ENCODE measurements around the gene NOL7. TPM values are rescaled to one million over a fixed set of nuclear protein-coding genes. Genes with fewer than 3 reads are reported as not detected.

NOL7 gene
- total RNA-seq, 1 experiment from 2014 or later = 95.4 TPM

GRCh38 chr6:13605634-13606033 is 9.5 kb upstream of the NOL7 start:
- POLR2A ChIA-PET (ENCODE audit: unreplicated experiment) = no interaction called here
- no peaks in the 10 kb centered on the region for H3K9me2 ChIP-seq (replicated peaks; ENCODE audit: low read length)
- no peaks in the 10 kb centered on the region for H4K20me1 ChIP-seq (ENCODE audit: low read length)
- CTCF ChIA-PET = no interaction called here
- H3K9ac ChIP-seq (ENCODE audit: low read length) = no peak overlapping the region
- no TSS peak for BruUV-seq (replicated peaks)
- H3K27me3 ChIP-seq (ENCODE audit: low read length) = no peaks in the 10 kb centered on the region
- H3K9me3 ChIP-seq (ENCODE audit: low read length) = no peaks in the 10 kb centered on the region
- no peak overlapping the region for H3K4me2 ChIP-seq (ENCODE audit: low read length)
- 0 out of 2 replicates have a peak, but pooled peaks cover 4% of the 10 kb centered on the region for H3K36me3 ChIP-seq (ENCODE audit: low read depth, low read length)
- DNase-seq = no peak
- H3K4me1 ChIP-seq (ENCODE audit: insufficient read depth, low read length) = no peaks in the 10 kb centered on the region
- H3K4me3 ChIP-seq (ENCODE audit: low read length) = no peak overlapping the region
- H2AFZ ChIP-seq (ENCODE audit: low read length) = no peak overlapping the region
- H3K27ac ChIP-seq (ENCODE audit: low read length) = no peak overlapping the region
- H3F3A ChIP-seq (ENCODE audit: low read length, unreplicated experiment) = no peaks in the 10 kb centered on the region
- intact Hi-C loops (cut with micrococcal nuclease) = no loop called here
- no peak for ATAC-seq
- H3K79me2 ChIP-seq (ENCODE audit: low read length) = no peaks in the 10 kb centered on the region
- TF ChIP-seq EZH2 (IDR thresholded peaks at IDR 0.05; ENCODE audit: low read length, unreplicated experiment) (no peak), CTCF (conservative IDR thresholded peaks at IDR 0.05; ENCODE audit: low read depth, low read length) (no peak), EZH2phosphoT487 (IDR thresholded peaks at IDR 0.05; ENCODE audit: borderline replicate concordance, low read length) (no peak)

GRCh38 chr6:13611715-13612114 is 3.4 kb upstream of the NOL7 start:
- Histone ChIP-seq H3K4me3 (ENCODE audit: low read length) (no peak overlapping the region), H3K79me2 (ENCODE audit: low read length) (peaks cover 32% of the 10 kb centered on the region), H3K27ac (ENCODE audit: low read length) (no peak overlapping the region), H3K9me3 (ENCODE audit: low read length) (no peaks in the 10 kb centered on the region), H3K9ac (ENCODE audit: low read length) (no peak overlapping the region), H4K20me1 (ENCODE audit: low read length) (peaks cover 7% of the 10 kb centered on the region), H3F3A (ENCODE audit: low read length, unreplicated experiment) (no peaks in the 10 kb centered on the region), H3K27me3 (ENCODE audit: low read length) (no peaks in the 10 kb centered on the region), H2AFZ (ENCODE audit: low read length) (no peak overlapping the region), H3K4me1 (ENCODE audit: insufficient read depth, low read length) (peaks cover 15% of the 10 kb centered on the region), H3K4me2 (ENCODE audit: low read length) (no peak overlapping the region), H3K9me2 (replicated peaks; ENCODE audit: low read length) (no peaks in the 10 kb centered on the region), H3K36me3 (ENCODE audit: low read depth, low read length) (no peaks in the 10 kb centered on the region)
- ChIA-PET POLR2A (ENCODE audit: unreplicated experiment) (no interaction called here), CTCF (no interaction called here)
- BruUV-seq (replicated peaks) = no TSS peak
- ATAC-seq = no peak
- DNase-seq = no peak
- intact Hi-C loops (cut with micrococcal nuclease) = loop anchor here (5.0 kb wide), 2 partner anchors 261 to 284 kb away; partner anchors contain the start of gene TBC1D7
- TF ChIP-seq CTCF (conservative IDR thresholded peaks at IDR 0.05; ENCODE audit: low read depth, low read length) = no peak
- TF ChIP-seq EZH2phosphoT487 (IDR thresholded peaks at IDR 0.05; ENCODE audit: borderline replicate concordance, low read length) = no peak
- no peak for TF ChIP-seq EZH2 (IDR thresholded peaks at IDR 0.05; ENCODE audit: low read length, unreplicated experiment)

- no TSS peak for BruUV-seq (replicated peaks)
- Histone ChIP-seq H3K27ac (ENCODE audit: low read length) (no peak overlapping the region), H3K4me1 (ENCODE audit: insufficient read depth, low read length) (peaks cover 22% of the 10 kb centered on the region), H3K36me3 (ENCODE audit: low read depth, low read length) (peaks cover 10% of the 10 kb centered on the region; the same call in 1 of the 2 replicates), H2AFZ (ENCODE audit: low read length) (no peak overlapping the region), H3F3A (ENCODE audit: low read length, unreplicated experiment) (no peaks in the 10 kb centered on the region), H3K9me3 (ENCODE audit: low read length) (no peaks in the 10 kb centered on the region), H3K9ac (ENCODE audit: low read length) (no peak overlapping the region), H4K20me1 (ENCODE audit: low read length) (peaks cover 8% of the 10 kb centered on the region), H3K4me3 (ENCODE audit: low read length) (peak overlapping the region; percentile 86; the same call in 1 of the 2 replicates), H3K4me2 (ENCODE audit: low read length) (peak overlapping the region; percentile 91), H3K9me2 (replicated peaks; ENCODE audit: low read length) (no peaks in the 10 kb centered on the region), H3K79me2 (ENCODE audit: low read length) (peaks cover 44% of the 10 kb centered on the region), H3K27me3 (ENCODE audit: low read length) (no peaks in the 10 kb centered on the region)
- POLR2A ChIA-PET (ENCODE audit: unreplicated experiment) = no interaction called here
- ATAC-seq (no peak), DNase-seq (no peak)
- no peak for TF ChIP-seq EZH2 (IDR thresholded peaks at IDR 0.05; ENCODE audit: low read length, unreplicated experiment)
- no peak for TF ChIP-seq CTCF (conservative IDR thresholded peaks at IDR 0.05; ENCODE audit: low read depth, low read length)
- TF ChIP-seq EZH2phosphoT487 (IDR thresholded peaks at IDR 0.05; ENCODE audit: borderline replicate concordance, low read length) = no peak
- intact Hi-C loops (cut with micrococcal nuclease) = loop anchor here (5.0 kb wide), 2 partner anchors 259 to 286 kb away; partner anchors contain the start of gene TBC1D7
- CTCF ChIA-PET = interaction anchor here (0.8 kb wide), 1 partner anchor 38 kb away, joined by 3 read pairs; no protein-coding TSS in a partner anchor
Measured at GRCh38 chr6:13613029-13613594, 2.0 kb upstream of the NOL7 start.

All from PC-3 (cell line).